Fibroblast of lung (primary cell): ENCODE results near the gene PLK1. TPM values are rescaled to one million over a fixed set of nuclear protein-coding genes. Genes with fewer than 3 reads are reported as not detected.

ENCODE experiments used
- DNase-seq, 2 donors: peaks; one replicate each; pipeline versions ENCODE4 v3.0.0 to v3.0.0-alpha.2; 2010; ENCODE audit warnings: low read depth in 2 of 2
- H2AFZ ChIP-seq: 2 replicates; pipeline ENCODE4 v1.5.1; 2012; ENCODE audit warnings: low read length, control low read depth, inconsistent platforms
- H3K27ac ChIP-seq: 2 replicates; pipeline ENCODE4 v1.5.1; 2011; ENCODE audit warnings: low read length, control low read depth; ENCODE audit not compliant: insufficient read depth
- H3K27me3 ChIP-seq: 2 replicates; pipeline ENCODE4 v1.5.1; 2011; ENCODE audit warnings: mild to moderate bottlenecking, low read length; ENCODE audit not compliant: control insufficient read depth, insufficient read depth
- H3K36me3 ChIP-seq: 2 replicates; pipeline ENCODE4 v1.5.1; 2011; ENCODE audit warnings: low read length; ENCODE audit not compliant: control insufficient read depth, insufficient read depth
- H3K4me1 ChIP-seq: 2 replicates; pipeline ENCODE4 v1.5.1; 2011; ENCODE audit warnings: low read length; ENCODE audit not compliant: control insufficient read depth, insufficient read depth; ENCODE audit errors: extremely low read depth
- H3K4me2 ChIP-seq: 2 replicates; pipeline ENCODE4 v1.5.1; 2011; ENCODE audit warnings: low read length, control low read depth; ENCODE audit not compliant: insufficient read depth; ENCODE audit errors: extremely low read depth
- H3K4me3 ChIP-seq, 4 experiments: fragments of 200-600 bp in 1 of 4; sonication (generic) in 1 of 4; replicated peaks in 1 of 4; 2 replicates each; pipeline ENCODE4 v1.5.1; 2011 to 2016; ENCODE audit warnings: low read length in 4 of 4, low read depth in 3 of 4, mild to moderate bottlenecking in 3 of 4, control low read depth in 2 of 4, inconsistent platforms in 1 of 4, mixed read lengths in 1 of 4; ENCODE audit not compliant: insufficient read depth in 1 of 4; ENCODE audit errors: control extremely low read depth in 1 of 4
- H3K79me2 ChIP-seq: 2 replicates; pipeline ENCODE4 v1.5.1; 2012; ENCODE audit warnings: mild to moderate bottlenecking, low read length, inconsistent platforms; ENCODE audit not compliant: control insufficient read depth, insufficient read depth
- H3K9ac ChIP-seq: 2 replicates; pipeline ENCODE4 v1.5.1; 2011; ENCODE audit warnings: mild to moderate bottlenecking, low read length, control low read depth; ENCODE audit not compliant: insufficient read depth
- H3K9me3 ChIP-seq: 2 replicates; pipeline ENCODE4 v1.5.1; 2012; ENCODE audit warnings: low read depth, low read length; ENCODE audit not compliant: control insufficient read depth, insufficient read depth
- H4K20me1 ChIP-seq: 2 replicates; pipeline ENCODE4 v1.5.1; 2011; ENCODE audit warnings: low read length; ENCODE audit not compliant: control insufficient read depth, insufficient read depth; ENCODE audit errors: extremely low read depth
- CTCF ChIP-seq, 2 donors: IDR thresholded peaks in 1 of 2; conservative IDR thresholded peaks in 1 of 2; 1 replicate in 1 of 2; 2 replicates in 1 of 2; pipeline ENCODE4 v1.5.1; 2011 to 2012; ENCODE audit warnings: low read length in 2 of 2, control low read depth in 1 of 2, inconsistent platforms in 1 of 2, low read depth in 1 of 2, mild to moderate bottlenecking in 1 of 2
- EZH2 ChIP-seq: IDR thresholded peaks from 2 replicates; pipeline ENCODE4 v1.5.1; 2012; ENCODE audit warnings: low read length, control low read depth, mild to moderate bottlenecking; ENCODE audit errors: missing control alignments
- polyA plus RNA-seq, 2 donors: library from polyadenylated mRNA; depleted of rRNA in 1 of 2; stranded (reverse) in 1 of 2; unstranded in 1 of 2; fragments of >200 nt; gene quantifications; 2 replicates each; pipeline ENCODE4 v1.2.1, GENCODE V29; 2011 to 2012; ENCODE audit warnings: missing spikeins in 1 of 2
- total RNA-seq: library from RNA; depleted of rRNA; stranded (reverse); fragments of >200 nt; gene quantifications from 2 replicates; pipeline ENCODE4 v1.2.1, GENCODE V29; 2014

Gene PLK1
- total and polyA plus RNA-seq, 2 donors (not counting 1 experiment from before 2014, with no cell fraction given): 6.3 to 16.2 TPM

- Histone ChIP-seq H3K4me3 (no peak overlapping the region), H3K27me3 (no peaks in the 10 kb centered on the region), H3K36me3 (peaks cover 7% of the 10 kb centered on the region), H3K79me2 (peaks cover 34% of the 10 kb centered on the region), H3K27ac (no peak overlapping the region), H3K9me3 (no peaks in the 10 kb centered on the region), H3K4me1 (no peaks in the 10 kb centered on the region), H3K9ac (no peak overlapping the region), H2AFZ (no peak overlapping the region), H4K20me1 (no peaks in the 10 kb centered on the region), H3K4me2 (no peak overlapping the region)
- no peak for DNase-seq
- TF ChIP-seq CTCF (conservative IDR thresholded peaks at IDR 0.05 in 1 of 2, IDR thresholded peaks at IDR 0.05 in 1 of 2; ENCODE audit: low read depth in 1 of 2, low read length in 2 of 2) (no peak), EZH2 (no peak)
Measured at GRCh38 chr16:23651943-23652468, 26.7 kb upstream of the PLK1 start.

GRCh38 chr16:23663918-23664317 is 14.8 kb upstream of the PLK1 start:
- peaks cover 20% of the 10 kb centered on the region for H3K36me3 ChIP-seq
- TF ChIP-seq CTCF (conservative IDR thresholded peaks at IDR 0.05 in 1 of 2, IDR thresholded peaks at IDR 0.05 in 1 of 2; ENCODE audit: low read depth in 1 of 2, low read length in 2 of 2) (no peak), EZH2 (no peak)

GRCh38 chr16:23666571-23667354 is 11.9 kb upstream of the PLK1 start:
- Histone ChIP-seq H3K9me3 (no peaks in the 10 kb centered on the region), H3K79me2 (no peaks in the 10 kb centered on the region), H3K4me1 (peaks cover 17% of the 10 kb centered on the region), H3K27me3 (no peaks in the 10 kb centered on the region), H3K4me3 (no peak overlapping the region), H3K4me2 (no peak overlapping the region), H3K9ac (no peak overlapping the region), H2AFZ (no peak overlapping the region), H4K20me1 (no peaks in the 10 kb centered on the region), H3K27ac (no peak overlapping the region), H3K36me3 (peaks cover 15% of the 10 kb centered on the region)
- TF ChIP-seq CTCF (conservative IDR thresholded peaks at IDR 0.05 in 1 of 2, IDR thresholded peaks at IDR 0.05 in 1 of 2; ENCODE audit: low read depth in 1 of 2, low read length in 2 of 2) (no peak), EZH2 (no peak)
- no peak for DNase-seq

More at GRCh38 chr16:23663918-23664317, 14.8 kb upstream of the PLK1 start:
- Histone ChIP-seq H3K27ac (no peak overlapping the region), H3K9me3 (no peaks in the 10 kb centered on the region), H3K9ac (no peak overlapping the region), H3K4me2 (no peak overlapping the region), H3K79me2 (no peaks in the 10 kb centered on the region), H3K4me1 (peaks cover 4% of the 10 kb centered on the region), H2AFZ (no peak overlapping the region), H3K27me3 (no peaks in the 10 kb centered on the region), H4K20me1 (no peaks in the 10 kb centered on the region), H3K4me3 (no peak overlapping the region)
- DNase-seq: no peak
